Keratinocyte (primary cell): Measurements from ENCODE around the gene BTNL3.

Source experiments
- EZH2 ChIP-seq: IDR thresholded peaks from one replicate; pipeline ENCODE4 v1.6.1; 2012; ENCODE audit warnings: inconsistent platforms, mild to moderate bottlenecking, low read length, moderate library complexity
- TF ChIP-seq, protein P1 (sequence below), 3 experiments: IDR thresholded peaks in 1 of 3; conservative IDR thresholded peaks in 1 of 3; optimal IDR thresholded peaks in 1 of 3; 2 replicates in 2 of 3; 3 replicates in 1 of 3; pipeline versions ENCODE3 to v1.5.1; 2011; ENCODE audit warnings: low read length in 3 of 3, mild to moderate bottlenecking in 3 of 3, moderate library complexity in 2 of 3, control low read depth in 1 of 3, inconsistent platforms in 1 of 3; ENCODE audit not compliant: insufficient read depth in 2 of 3; ENCODE audit errors: extremely low read depth in 1 of 3

DNA sequence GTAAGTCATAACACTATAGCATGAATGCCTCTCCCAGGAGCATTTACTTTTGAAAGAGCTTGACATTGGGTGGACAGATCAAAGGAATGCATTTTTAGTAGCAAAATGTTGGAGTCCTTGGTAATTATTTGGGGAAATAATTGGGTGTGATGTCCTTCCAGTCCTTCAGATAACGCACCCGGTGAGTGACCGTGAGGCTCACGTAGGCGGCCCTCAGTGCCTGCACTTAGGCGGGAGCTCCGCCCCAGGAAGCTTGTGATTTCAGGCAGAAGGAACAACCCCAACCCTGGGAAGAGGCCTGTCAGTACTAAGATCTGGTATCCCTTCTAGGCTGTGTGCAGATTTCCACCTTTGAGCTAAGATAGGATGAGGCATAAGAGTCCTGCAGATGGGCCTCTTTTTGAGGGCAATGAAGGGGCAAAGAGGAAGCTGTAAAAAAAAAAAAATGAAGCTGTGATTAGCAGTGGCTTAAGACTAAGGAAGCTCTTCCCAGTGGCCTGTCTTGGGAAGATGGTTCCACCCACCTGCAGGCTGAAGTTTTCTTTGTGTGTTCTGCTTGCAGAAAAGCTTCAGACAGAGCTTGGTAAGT is 66.3 kb downstream of the BTNL3 start:
- TF ChIP-seq, protein P1, sequence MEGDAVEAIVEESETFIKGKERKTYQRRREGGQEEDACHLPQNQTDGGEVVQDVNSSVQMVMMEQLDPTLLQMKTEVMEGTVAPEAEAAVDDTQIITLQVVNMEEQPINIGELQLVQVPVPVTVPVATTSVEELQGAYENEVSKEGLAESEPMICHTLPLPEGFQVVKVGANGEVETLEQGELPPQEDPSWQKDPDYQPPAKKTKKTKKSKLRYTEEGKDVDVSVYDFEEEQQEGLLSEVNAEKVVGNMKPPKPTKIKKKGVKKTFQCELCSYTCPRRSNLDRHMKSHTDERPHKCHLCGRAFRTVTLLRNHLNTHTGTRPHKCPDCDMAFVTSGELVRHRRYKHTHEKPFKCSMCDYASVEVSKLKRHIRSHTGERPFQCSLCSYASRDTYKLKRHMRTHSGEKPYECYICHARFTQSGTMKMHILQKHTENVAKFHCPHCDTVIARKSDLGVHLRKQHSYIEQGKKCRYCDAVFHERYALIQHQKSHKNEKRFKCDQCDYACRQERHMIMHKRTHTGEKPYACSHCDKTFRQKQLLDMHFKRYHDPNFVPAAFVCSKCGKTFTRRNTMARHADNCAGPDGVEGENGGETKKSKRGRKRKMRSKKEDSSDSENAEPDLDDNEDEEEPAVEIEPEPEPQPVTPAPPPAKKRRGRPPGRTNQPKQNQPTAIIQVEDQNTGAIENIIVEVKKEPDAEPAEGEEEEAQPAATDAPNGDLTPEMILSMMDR (optimal IDR thresholded peaks at IDR 0.05 in 1 of 3, IDR thresholded peaks at IDR 0.05 in 1 of 3, conservative IDR thresholded peaks at IDR 0.05 in 1 of 3; ENCODE audit: extremely low read depth in 1 of 3, insufficient read depth in 2 of 3, low read length in 3 of 3): no peak
- no peak for TF ChIP-seq EZH2
